ENCODE results near the gene PGS1. TPM values are rescaled to one million over a fixed set of nuclear protein-coding genes. Genes with fewer than 3 reads are reported as not detected.

PGS1 gene
- polyA plus RNA-seq, 3 donors from 2014 or later = 17.0 to 27.5 (median 27.2) TPM

DNA sequence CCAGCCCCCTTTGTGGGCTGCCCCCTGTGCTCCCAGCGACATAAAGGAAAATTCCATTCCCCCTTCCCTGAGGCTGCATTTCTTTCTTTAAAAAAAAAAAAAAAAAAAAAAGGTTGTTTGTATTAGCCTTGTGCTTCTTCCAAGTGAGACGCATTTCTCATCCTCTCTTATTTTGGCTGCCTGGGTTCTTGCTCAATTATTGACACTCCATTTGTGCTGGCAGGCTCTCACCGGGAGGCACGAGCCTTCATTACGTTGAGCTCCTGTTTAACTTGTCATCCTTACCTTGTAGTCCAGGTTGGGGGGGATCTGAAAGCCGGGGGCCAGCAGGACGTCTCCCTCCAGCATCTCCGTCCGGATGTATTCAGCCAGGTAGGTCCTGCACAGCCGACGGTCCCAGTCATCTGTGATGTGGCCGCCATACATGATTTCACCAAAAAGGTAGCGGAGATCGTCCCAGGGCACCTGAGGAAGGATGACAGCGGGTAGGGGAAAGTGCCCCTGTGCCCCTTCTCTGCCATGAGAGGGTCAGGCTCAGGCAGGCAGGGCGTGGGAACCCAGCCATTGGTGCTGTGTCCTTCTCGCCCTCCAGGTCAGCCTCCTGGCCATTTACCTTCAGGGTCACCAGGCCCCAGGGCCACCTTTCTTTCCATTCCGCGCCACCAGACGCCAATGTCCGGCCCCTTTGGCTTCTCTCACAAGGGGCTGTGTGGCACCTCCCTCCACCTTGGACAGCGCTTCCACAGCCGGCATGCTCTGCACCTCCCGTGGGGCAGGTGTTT is 50.6 kb downstream of the PGS1 start:
- Mint-ChIP-seq H3K36me3 (peaks cover 3 to 11% (median 4%) of the 10 kb centered on the region in 3 donors), H3K27me3 (ENCODE audit: low read depth in 3 of 3) (peaks cover 0 to 2% (median 0%) of the 10 kb centered on the region in 3 donors), H3K4me3 (no peak overlapping the region), H3K9me3 (no peaks in the 10 kb centered on the region), H3K4me1 (peaks cover 1 to 7% of the 10 kb centered on the region in 2 donors), H3K27ac (no peak overlapping the region)
- no peak for DNase-seq

DNA sequence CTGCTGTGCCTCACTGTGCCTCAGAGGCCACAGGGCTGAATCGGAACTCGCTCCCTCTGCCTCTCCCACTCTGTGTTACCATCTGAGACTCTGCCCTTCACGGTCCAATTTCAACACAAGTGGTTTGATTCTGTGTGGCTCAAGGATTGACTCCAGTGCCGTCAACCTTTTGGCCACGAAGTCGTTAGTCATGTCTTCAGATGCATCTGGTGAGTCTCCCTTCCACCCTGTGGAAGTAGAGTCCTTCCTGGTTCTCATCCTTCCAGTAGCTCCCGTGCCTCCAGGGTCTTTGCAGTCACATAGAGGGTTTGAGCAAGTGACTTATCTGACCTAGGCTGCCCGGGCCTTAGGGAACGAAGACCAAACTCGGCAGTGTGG is 51.2 kb downstream of the PGS1 start:
- H3K27ac Mint-ChIP-seq = no peak overlapping the region
- H3K9me3 Mint-ChIP-seq = no peaks in the 10 kb centered on the region
- no peak for DNase-seq
- peaks cover 0 to 2% (median 0%) of the 10 kb centered on the region in 3 donors for H3K27me3 Mint-ChIP-seq (ENCODE audit: low read depth in 3 of 3)
- H3K4me1 Mint-ChIP-seq = peaks cover 0 to 1% of the 10 kb centered on the region in 2 donors
- H3K4me3 Mint-ChIP-seq = no peak overlapping the region
- peaks cover 0 to 8% (median 3%) of the 10 kb centered on the region in 3 donors for H3K36me3 Mint-ChIP-seq

- Mint-ChIP-seq H3K4me1 (no peaks in the 10 kb centered on the region), H3K36me3 (peaks cover 0 to 3% (median 3%) of the 10 kb centered on the region in 3 donors), H3K9me3 (no peaks in the 10 kb centered on the region), H3K27me3 (ENCODE audit: low read depth in 3 of 3) (peaks cover 0 to 2% (median 0%) of the 10 kb centered on the region in 3 donors), H3K4me3 (no peak overlapping the region), H3K27ac (no peak overlapping the region)
- no peak for DNase-seq
Measured at GRCh38 chr17:78430892-78431691, 52.6 kb downstream of the PGS1 start.

DNA sequence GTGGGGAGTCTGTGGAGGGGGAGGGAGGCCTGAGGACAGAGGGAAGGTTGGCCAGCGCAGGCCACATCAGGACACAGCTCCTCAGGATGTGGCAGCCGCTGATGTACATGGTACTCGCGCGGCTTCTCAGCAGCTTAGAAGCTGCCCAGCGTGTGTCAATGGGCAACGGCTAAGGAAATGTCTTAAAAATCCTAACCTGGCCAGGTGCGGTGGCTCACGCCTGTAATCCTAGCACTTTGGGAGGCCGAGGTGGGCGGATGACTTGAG is 53.2 kb downstream of the PGS1 start:
- Mint-ChIP-seq H3K27ac (no peak overlapping the region), H3K4me3 (no peak overlapping the region)

GRCh38 chr17:78432226-78433012 is 54.0 kb downstream of the PGS1 start:
- H3K27ac Mint-ChIP-seq = no peak overlapping the region
- no peak overlapping the region for H3K4me3 Mint-ChIP-seq
- H3K9me3 Mint-ChIP-seq = no peaks in the 10 kb centered on the region
- peaks cover 2 to 3% (median 2%) of the 10 kb centered on the region in 3 donors for H3K27me3 Mint-ChIP-seq (ENCODE audit: low read depth in 3 of 3)
- H3K4me1 Mint-ChIP-seq = no peaks in the 10 kb centered on the region
- H3K36me3 Mint-ChIP-seq = peaks cover 0 to 3% (median under 1%) of the 10 kb centered on the region in 3 donors
- DNase-seq = no peak

More for the DNA sequence above, 53.2 kb downstream of the PGS1 start:
- peaks cover 0 to 2% (median 0%) of the 10 kb centered on the region in 3 donors for H3K27me3 Mint-ChIP-seq (ENCODE audit: low read depth in 3 of 3)
- H3K4me1 Mint-ChIP-seq = no peaks in the 10 kb centered on the region
- no peak for DNase-seq
- H3K36me3 Mint-ChIP-seq = peaks cover 0 to 3% (median 3%) of the 10 kb centered on the region in 3 donors
- no peaks in the 10 kb centered on the region for H3K9me3 Mint-ChIP-seq

DNA sequence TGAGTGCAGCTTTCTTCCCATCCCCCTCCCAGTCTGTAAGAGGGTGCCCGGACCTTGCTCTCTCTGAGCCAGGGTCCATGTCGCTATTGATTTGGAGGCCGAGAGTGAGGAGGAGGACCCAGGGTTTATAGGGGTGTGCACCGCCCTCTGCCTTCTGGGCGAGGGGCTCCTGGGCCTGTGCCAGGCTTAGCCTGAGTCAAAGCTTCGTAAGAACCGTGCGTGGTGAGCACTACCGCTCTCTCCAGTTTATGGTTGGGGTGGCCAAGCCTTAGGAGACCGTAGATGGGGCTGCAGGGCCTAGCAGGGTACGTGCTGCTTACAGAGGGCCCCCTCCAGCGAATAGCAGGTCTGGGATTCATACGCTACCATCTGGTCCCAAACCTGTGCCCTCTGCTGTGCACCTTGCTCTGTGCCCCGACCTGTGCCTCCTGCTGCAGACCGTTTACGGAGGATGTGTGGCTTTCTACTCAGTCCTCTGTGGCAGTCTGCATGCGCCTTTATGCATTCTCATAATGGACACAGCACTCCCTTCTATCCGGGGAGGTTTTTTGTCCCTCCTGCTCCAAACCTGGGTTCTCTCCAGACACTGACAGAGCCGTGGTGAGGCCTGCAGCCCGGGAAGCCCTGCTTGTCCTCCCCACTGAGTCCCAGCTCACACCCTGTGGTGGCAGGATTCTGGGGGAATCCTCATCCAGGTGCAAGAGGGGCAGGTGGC is 54.7 kb downstream of the PGS1 start:
- H3K27ac Mint-ChIP-seq = no peak overlapping the region
- H3K9me3 Mint-ChIP-seq = no peaks in the 10 kb centered on the region
- H3K4me3 Mint-ChIP-seq = no peak overlapping the region
- H3K36me3 Mint-ChIP-seq = peaks cover 0 to 3% (median 0%) of the 10 kb centered on the region in 3 donors
- DNase-seq = no peak
- peaks cover 2 to 7% (median 4%) of the 10 kb centered on the region in 3 donors for H3K27me3 Mint-ChIP-seq (ENCODE audit: low read depth in 3 of 3)
- no peaks in the 10 kb centered on the region for H3K4me1 Mint-ChIP-seq

DNA sequence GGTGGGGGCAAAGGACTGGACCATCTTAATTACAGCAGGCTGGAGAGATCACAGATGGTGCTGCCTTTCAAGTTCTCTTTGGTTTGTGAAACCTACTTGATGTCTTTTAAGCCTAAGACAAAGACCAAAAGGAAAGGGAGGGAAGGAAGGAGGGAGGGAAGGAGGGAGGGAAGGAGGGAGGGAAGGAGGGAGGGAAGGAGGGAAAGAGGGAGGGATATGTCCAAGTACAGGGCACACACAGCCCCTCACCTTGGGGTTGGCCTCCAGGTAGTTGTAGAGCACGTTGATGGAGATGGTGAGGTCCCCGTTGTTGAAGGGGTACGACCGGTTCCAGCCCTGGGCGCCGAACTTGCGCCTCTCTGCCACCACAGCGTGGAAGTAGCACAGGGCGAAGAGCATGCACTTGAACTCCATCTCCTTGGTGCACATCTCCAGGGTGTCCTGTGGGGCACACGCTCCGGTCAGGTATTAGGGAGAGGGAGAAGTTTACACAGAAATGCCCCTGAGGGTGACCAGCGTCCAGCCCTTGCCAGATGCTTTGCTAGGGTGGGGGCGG is 55.4 kb downstream of the PGS1 start:
- Mint-ChIP-seq H3K27me3 (ENCODE audit: low read depth in 3 of 3) (peaks cover 4 to 12% (median 7%) of the 10 kb centered on the region in 3 donors), H3K4me3 (no peak overlapping the region), H3K27ac (no peak overlapping the region), H3K9me3 (no peaks in the 10 kb centered on the region), H3K4me1 (no peaks in the 10 kb centered on the region), H3K36me3 (peaks cover 0 to 3% (median 0%) of the 10 kb centered on the region in 3 donors)
- no peak for DNase-seq

- H3K36me3 Mint-ChIP-seq = peaks cover 0 to under 1% (median 0%) of the 10 kb centered on the region in 3 donors
- no peaks in the 10 kb centered on the region for H3K4me1 Mint-ChIP-seq
- peaks cover 7 to 17% (median 8%) of the 10 kb centered on the region in 3 donors for H3K27me3 Mint-ChIP-seq (ENCODE audit: low read depth in 3 of 3)
- H3K27ac Mint-ChIP-seq = no peak overlapping the region
- no peak overlapping the region for H3K4me3 Mint-ChIP-seq
- H3K9me3 Mint-ChIP-seq = no peaks in the 10 kb centered on the region
- no peak for DNase-seq
Measured at GRCh38 chr17:78434455-78435329, 56.2 kb downstream of the PGS1 start.

DNA sequence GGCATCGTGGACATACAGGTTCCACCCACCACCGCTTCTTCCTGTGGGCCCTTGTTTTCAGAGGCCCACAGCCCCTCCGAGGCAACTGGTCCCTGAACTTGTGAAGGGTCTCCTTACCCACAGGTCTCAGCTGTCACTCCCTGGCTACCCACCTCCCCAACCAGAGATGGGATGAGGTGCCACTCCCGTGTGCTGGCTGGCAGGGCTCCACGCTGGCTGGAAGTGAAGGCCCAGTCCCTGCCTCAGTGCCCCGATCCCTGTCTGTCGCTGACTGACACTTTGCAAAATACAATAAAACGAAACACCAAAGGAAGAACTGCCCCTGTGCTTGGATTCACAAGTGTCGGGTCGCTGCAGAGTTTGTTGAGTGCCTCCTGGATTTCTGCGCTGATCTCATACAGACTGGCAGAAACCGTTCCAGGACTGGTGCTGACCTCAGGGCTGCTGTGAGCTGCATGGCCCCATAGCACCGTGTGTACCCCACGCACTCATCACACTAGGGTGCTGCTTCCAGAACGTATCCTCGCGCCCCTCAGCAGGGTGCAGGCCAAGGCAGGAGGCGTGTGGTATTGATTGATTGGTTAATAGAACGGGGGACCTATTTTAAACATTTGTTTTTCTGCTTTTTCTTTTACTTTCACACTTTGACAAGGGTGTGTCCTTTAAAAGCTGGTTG is 57.0 kb downstream of the PGS1 start:
- H3K9me3 Mint-ChIP-seq = no peaks in the 10 kb centered on the region
- no peaks in the 10 kb centered on the region for H3K4me1 Mint-ChIP-seq
- H3K27me3 Mint-ChIP-seq (ENCODE audit: low read depth in 3 of 3) = peaks cover 7 to 17% (median 8%) of the 10 kb centered on the region in 3 donors
- H3K4me3 Mint-ChIP-seq = no peak overlapping the region
- no peaks in the 10 kb centered on the region for H3K36me3 Mint-ChIP-seq
- H3K27ac Mint-ChIP-seq = no peak overlapping the region
- DNase-seq = no peak

- no peak overlapping the region for H3K4me3 Mint-ChIP-seq
Measured at GRCh38 chr17:78437508-78438169, 59.2 kb downstream of the PGS1 start.

GRCh38 chr17:78438271-78438691 is 59.8 kb downstream of the PGS1 start:
- DNase-seq = peak in 1 of 3 donors; percentile 33
- peak overlapping the region in 1 of 6 donors; percentile 75 for H3K27ac Mint-ChIP-seq
- H3K27me3 Mint-ChIP-seq (ENCODE audit: low read depth in 3 of 3) = peaks cover 6 to 17% (median 7%) of the 10 kb centered on the region in 3 donors
- no peaks in the 10 kb centered on the region for H3K36me3 Mint-ChIP-seq
- no peaks in the 10 kb centered on the region for H3K9me3 Mint-ChIP-seq
- no peak overlapping the region for H3K4me3 Mint-ChIP-seq
- peaks cover 0 to 2% of the 10 kb centered on the region in 2 donors for H3K4me1 Mint-ChIP-seq

More at GRCh38 chr17:78437508-78438169, 59.2 kb downstream of the PGS1 start:
- no peak for DNase-seq
- Mint-ChIP-seq H3K27ac (peak overlapping the region in 2 of 6 donors; percentile 64 to 69), H3K4me1 (peaks cover 0 to 2% of the 10 kb centered on the region in 2 donors), H3K36me3 (no peaks in the 10 kb centered on the region), H3K27me3 (ENCODE audit: low read depth in 3 of 3) (peaks cover 6 to 17% (median 7%) of the 10 kb centered on the region in 3 donors), H3K9me3 (no peaks in the 10 kb centered on the region)
